Raji (cell line): Measurements from ENCODE around the gene SMAD7.

Experiments
- POLR2A ChIP-seq: IDR thresholded peaks from 2 replicates; pipeline ENCODE4 v1.6.1; 2011; ENCODE audit warnings: low read depth, low read length, control low read depth; ENCODE audit not compliant: insufficient read depth

SMAD7 gene

GRCh38 chr18:48950536-48951447 is at the start of gene SMAD7:
SMAD7 (minus strand) TSS chr18:48950965; CDS start chr18:48950424, 541 bp downstream.
- TF ChIP-seq POLR2A: no peak

- TF ChIP-seq POLR2A: no peak
Measured at GRCh38 chr18:48999569-48999968, 48.8 kb upstream of the SMAD7 start.

- TF ChIP-seq POLR2A: no peak
Measured at GRCh38 chr18:48997985-48998831, 47.4 kb upstream of the SMAD7 start.

GRCh38 chr18:48997681-48997984 is 46.9 kb upstream of the SMAD7 start:
- TF ChIP-seq POLR2A: no peak

- TF ChIP-seq POLR2A: no peak
Measured at GRCh38 chr18:48996901-48997463, 46.2 kb upstream of the SMAD7 start.

GRCh38 chr18:48996041-48996440 is 45.3 kb upstream of the SMAD7 start:
- no peak for TF ChIP-seq POLR2A

GRCh38 chr18:48994926-48995835 is 44.4 kb upstream of the SMAD7 start:
- no peak for TF ChIP-seq POLR2A

GRCh38 chr18:48994044-48994651 is 43.4 kb upstream of the SMAD7 start:
- no peak for TF ChIP-seq POLR2A

- TF ChIP-seq POLR2A: no peak
Measured at GRCh38 chr18:48993586-48993985, 42.8 kb upstream of the SMAD7 start.

- TF ChIP-seq POLR2A: no peak
Measured at GRCh38 chr18:48992791-48993555, 42.2 kb upstream of the SMAD7 start.

GRCh38 chr18:48992133-48992532 is 41.4 kb upstream of the SMAD7 start:
- TF ChIP-seq POLR2A: no peak

GRCh38 chr18:48991676-48992075 is 40.9 kb upstream of the SMAD7 start:
- TF ChIP-seq POLR2A: no peak

GRCh38 chr18:48991319-48991660 is 40.5 kb upstream of the SMAD7 start:
- TF ChIP-seq POLR2A: no peak
